ENCODE results near the gene GNPNAT1. TPM values are rescaled to one million over a fixed set of nuclear protein-coding genes. Genes with fewer than 3 reads are reported as not detected.

The GNPNAT1 gene
- total RNA-seq, 1 donor from 2014 or later: 11.5 TPM

Small RNA genes within 50 kb of the gene (small RNA-seq; reads per million reads assigned to genes)
- gene AL139317.2: 0.26 reads per million

Other genes with a start within 250 kb of the GNPNAT1 start
- 5.9 TPM for gene TXNDC16, start 239.1 kb downstream of the GNPNAT1 start, total RNA-seq
- gene GPR137C, start 238.8 kb downstream of the GNPNAT1 start, total RNA-seq: 0.74 TPM
- gene ERO1A, start 96.0 kb downstream of the GNPNAT1 start, total RNA-seq: 50.6 TPM
- 49.6 TPM for gene PSMC6, start 84.4 kb downstream of the GNPNAT1 start, total RNA-seq
- 11.5 TPM for gene STYX, start 61.4 kb downstream of the GNPNAT1 start, total RNA-seq
- gene FERMT2, start 159.4 kb upstream of the GNPNAT1 start, total RNA-seq: 70.2 TPM